ENCODE data around the gene CPSF3.
A peak's percentile ranks its signal among the peaks of the same experiment; 100 is the strongest.

CPSF3 gene

GRCh38 chr2:9480157-9480556, 56.7 kb downstream of the CPSF3 start:
- peaks cover 32% of the 10 kb centered on the region; the same call in 1 of the 2 replicates for H3K36me3 ChIP-seq (ENCODE audit: insufficient read depth, low read length)
- no peak overlapping the region for H3K4me3 ChIP-seq (ENCODE audit: low read depth, low read length)
- H3K27ac ChIP-seq (ENCODE audit: low read depth, low read length) = no peak overlapping the region
- H2AFZ ChIP-seq (ENCODE audit: low read length, unreplicated experiment) = no peak overlapping the region
- peaks cover 29% of the 10 kb centered on the region for H3K79me2 ChIP-seq (ENCODE audit: control insufficient read depth, insufficient read depth, low read length, unreplicated experiment)
- no peaks in the 10 kb centered on the region for H3K27me3 ChIP-seq (ENCODE audit: insufficient read depth, low read length)
- H3K4me1 ChIP-seq (ENCODE audit: control insufficient read depth, insufficient read depth, low read length, unreplicated experiment) = peaks cover 16% of the 10 kb centered on the region

GRCh38 chr2:9483107-9483506, 59.7 kb downstream of the CPSF3 start:
- H3K4me3 ChIP-seq (ENCODE audit: low read depth, low read length) = no peak overlapping the region
- peaks cover 6% of the 10 kb centered on the region for H3K4me1 ChIP-seq (ENCODE audit: control insufficient read depth, insufficient read depth, low read length, unreplicated experiment)
- H3K36me3 ChIP-seq (ENCODE audit: insufficient read depth, low read length) = peaks cover 28% of the 10 kb centered on the region; the same call in 1 of the 2 replicates
- peaks cover 5% of the 10 kb centered on the region for H3K79me2 ChIP-seq (ENCODE audit: control insufficient read depth, insufficient read depth, low read length, unreplicated experiment)
- H3K27me3 ChIP-seq (ENCODE audit: insufficient read depth, low read length) = no peaks in the 10 kb centered on the region
- no peak overlapping the region for H2AFZ ChIP-seq (ENCODE audit: low read length, unreplicated experiment)
- no peak overlapping the region for H3K27ac ChIP-seq (ENCODE audit: low read depth, low read length)

GRCh38 chr2:9484533-9484932, 61.1 kb downstream of the CPSF3 start:
- no peaks in the 10 kb centered on the region for H3K27me3 ChIP-seq (ENCODE audit: insufficient read depth, low read length)
- H2AFZ ChIP-seq (ENCODE audit: low read length, unreplicated experiment) = no peak overlapping the region
- H3K4me3 ChIP-seq (ENCODE audit: low read depth, low read length) = no peak overlapping the region
- no peak overlapping the region for H3K27ac ChIP-seq (ENCODE audit: low read depth, low read length)
- peaks cover 32% of the 10 kb centered on the region; the same call in 1 of the 2 replicates for H3K36me3 ChIP-seq (ENCODE audit: insufficient read depth, low read length)
- H3K79me2 ChIP-seq (ENCODE audit: control insufficient read depth, insufficient read depth, low read length, unreplicated experiment) = peaks cover under 1% of the 10 kb centered on the region
- peaks cover 16% of the 10 kb centered on the region for H3K4me1 ChIP-seq (ENCODE audit: control insufficient read depth, insufficient read depth, low read length, unreplicated experiment)

- Histone ChIP-seq H3K27me3 (ENCODE audit: insufficient read depth, low read length) (no peaks in the 10 kb centered on the region), H3K79me2 (ENCODE audit: control insufficient read depth, insufficient read depth, low read length, unreplicated experiment) (no peaks in the 10 kb centered on the region), H3K4me1 (ENCODE audit: control insufficient read depth, insufficient read depth, low read length, unreplicated experiment) (peaks cover 11% of the 10 kb centered on the region), H2AFZ (ENCODE audit: low read length, unreplicated experiment) (no peak overlapping the region), H3K27ac (ENCODE audit: low read depth, low read length) (peak overlapping the region; percentile 48), H3K4me3 (ENCODE audit: low read depth, low read length) (no peak overlapping the region), H3K36me3 (ENCODE audit: insufficient read depth, low read length) (peaks cover 53% of the 10 kb centered on the region)
These were observed 65.4 kb downstream of the CPSF3 start for GRCh38 chr2:9488583-9489547.

GRCh38 chr2:9490789-9491188, 67.3 kb downstream of the CPSF3 start:
- no peaks in the 10 kb centered on the region for H3K79me2 ChIP-seq (ENCODE audit: control insufficient read depth, insufficient read depth, low read length, unreplicated experiment)
- no peak overlapping the region for H2AFZ ChIP-seq (ENCODE audit: low read length, unreplicated experiment)
- peaks cover 54% of the 10 kb centered on the region for H3K36me3 ChIP-seq (ENCODE audit: insufficient read depth, low read length)
- H3K27ac ChIP-seq (ENCODE audit: low read depth, low read length) = no peak overlapping the region
- no peak overlapping the region for H3K4me3 ChIP-seq (ENCODE audit: low read depth, low read length)
- peaks cover 11% of the 10 kb centered on the region for H3K4me1 ChIP-seq (ENCODE audit: control insufficient read depth, insufficient read depth, low read length, unreplicated experiment)
- no peaks in the 10 kb centered on the region for H3K27me3 ChIP-seq (ENCODE audit: insufficient read depth, low read length)

GRCh38 chr2:9492927-9493326, 69.5 kb downstream of the CPSF3 start:
- Histone ChIP-seq H2AFZ (ENCODE audit: low read length, unreplicated experiment) (no peak overlapping the region), H3K4me3 (ENCODE audit: low read depth, low read length) (no peak overlapping the region), H3K27me3 (ENCODE audit: insufficient read depth, low read length) (no peaks in the 10 kb centered on the region), H3K4me1 (ENCODE audit: control insufficient read depth, insufficient read depth, low read length, unreplicated experiment) (peaks cover 11% of the 10 kb centered on the region), H3K36me3 (ENCODE audit: insufficient read depth, low read length) (peaks cover 55% of the 10 kb centered on the region), H3K27ac (ENCODE audit: low read depth, low read length) (no peak overlapping the region), H3K79me2 (ENCODE audit: control insufficient read depth, insufficient read depth, low read length, unreplicated experiment) (no peaks in the 10 kb centered on the region)

GRCh38 chr2:9493478-9493877, 70.0 kb downstream of the CPSF3 start:
- H3K27me3 ChIP-seq (ENCODE audit: insufficient read depth, low read length) = no peaks in the 10 kb centered on the region
- H3K36me3 ChIP-seq (ENCODE audit: insufficient read depth, low read length) = peaks cover 50% of the 10 kb centered on the region

GRCh38 chr2:9494081-9494480, 70.6 kb downstream of the CPSF3 start:
- Histone ChIP-seq H3K36me3 (ENCODE audit: insufficient read depth, low read length) (peaks cover 48% of the 10 kb centered on the region), H3K27ac (ENCODE audit: low read depth, low read length) (no peak overlapping the region), H3K27me3 (ENCODE audit: insufficient read depth, low read length) (no peaks in the 10 kb centered on the region), H3K4me1 (ENCODE audit: control insufficient read depth, insufficient read depth, low read length, unreplicated experiment) (peaks cover 3% of the 10 kb centered on the region), H2AFZ (ENCODE audit: low read length, unreplicated experiment) (no peak overlapping the region), H3K4me3 (ENCODE audit: low read depth, low read length) (no peak overlapping the region), H3K79me2 (ENCODE audit: control insufficient read depth, insufficient read depth, low read length, unreplicated experiment) (no peaks in the 10 kb centered on the region)

More at GRCh38 chr2:9493478-9493877, 70.0 kb downstream of the CPSF3 start:
- Histone ChIP-seq H3K79me2 (ENCODE audit: control insufficient read depth, insufficient read depth, low read length, unreplicated experiment) (no peaks in the 10 kb centered on the region), H3K4me1 (ENCODE audit: control insufficient read depth, insufficient read depth, low read length, unreplicated experiment) (peaks cover 9% of the 10 kb centered on the region), H3K4me3 (ENCODE audit: low read depth, low read length) (no peak overlapping the region), H2AFZ (ENCODE audit: low read length, unreplicated experiment) (no peak overlapping the region), H3K27ac (ENCODE audit: low read depth, low read length) (no peak overlapping the region)

- Histone ChIP-seq H3K36me3 (ENCODE audit: insufficient read depth, low read length) (peaks cover 41% of the 10 kb centered on the region), H3K4me3 (ENCODE audit: low read depth, low read length) (no peak overlapping the region), H3K79me2 (ENCODE audit: control insufficient read depth, insufficient read depth, low read length, unreplicated experiment) (no peaks in the 10 kb centered on the region), H3K27ac (ENCODE audit: low read depth, low read length) (no peak overlapping the region), H3K4me1 (ENCODE audit: control insufficient read depth, insufficient read depth, low read length, unreplicated experiment) (no peaks in the 10 kb centered on the region), H2AFZ (ENCODE audit: low read length, unreplicated experiment) (no peak overlapping the region), H3K27me3 (ENCODE audit: insufficient read depth, low read length) (no peaks in the 10 kb centered on the region)
These were observed 73.6 kb downstream of the CPSF3 start for GRCh38 chr2:9497017-9497416.

GRCh38 chr2:9498210-9498609, 74.8 kb downstream of the CPSF3 start:
- H3K4me3 ChIP-seq (ENCODE audit: low read depth, low read length) = no peak overlapping the region
- H3K4me1 ChIP-seq (ENCODE audit: control insufficient read depth, insufficient read depth, low read length, unreplicated experiment) = no peaks in the 10 kb centered on the region
- H3K27ac ChIP-seq (ENCODE audit: low read depth, low read length) = no peak overlapping the region
- H3K36me3 ChIP-seq (ENCODE audit: insufficient read depth, low read length) = peaks cover 37% of the 10 kb centered on the region
- no peaks in the 10 kb centered on the region for H3K27me3 ChIP-seq (ENCODE audit: insufficient read depth, low read length)
- H3K79me2 ChIP-seq (ENCODE audit: control insufficient read depth, insufficient read depth, low read length, unreplicated experiment) = peaks cover 2% of the 10 kb centered on the region
- H2AFZ ChIP-seq (ENCODE audit: low read length, unreplicated experiment) = no peak overlapping the region

- Histone ChIP-seq H3K36me3 (ENCODE audit: insufficient read depth, low read length) (peaks cover 16% of the 10 kb centered on the region), H3K4me1 (ENCODE audit: control insufficient read depth, insufficient read depth, low read length, unreplicated experiment) (no peaks in the 10 kb centered on the region), H3K27ac (ENCODE audit: low read depth, low read length) (no peak overlapping the region)
These were observed 85.5 kb downstream of the CPSF3 start for GRCh38 chr2:9508931-9509330.

More at GRCh38 chr2:9508931-9509330, 85.5 kb downstream of the CPSF3 start:
- Histone ChIP-seq H3K4me3 (ENCODE audit: low read depth, low read length) (no peak overlapping the region), H3K79me2 (ENCODE audit: control insufficient read depth, insufficient read depth, low read length, unreplicated experiment) (no peaks in the 10 kb centered on the region), H2AFZ (ENCODE audit: low read length, unreplicated experiment) (no peak overlapping the region), H3K27me3 (ENCODE audit: insufficient read depth, low read length) (no peaks in the 10 kb centered on the region)

All from ACC112 (cell line).